HG02623 (cell line): ENCODE measurements around the gene PSAP.

Source experiments
- ATAC-seq: cut with Tn5 transposase; IDR thresholded peaks from one replicate; pipeline ENCODE4 v1.9.1; 2021; ENCODE audit warnings: moderate library complexity; ENCODE audit not compliant: unreplicated experiment

PSAP gene

DNA sequence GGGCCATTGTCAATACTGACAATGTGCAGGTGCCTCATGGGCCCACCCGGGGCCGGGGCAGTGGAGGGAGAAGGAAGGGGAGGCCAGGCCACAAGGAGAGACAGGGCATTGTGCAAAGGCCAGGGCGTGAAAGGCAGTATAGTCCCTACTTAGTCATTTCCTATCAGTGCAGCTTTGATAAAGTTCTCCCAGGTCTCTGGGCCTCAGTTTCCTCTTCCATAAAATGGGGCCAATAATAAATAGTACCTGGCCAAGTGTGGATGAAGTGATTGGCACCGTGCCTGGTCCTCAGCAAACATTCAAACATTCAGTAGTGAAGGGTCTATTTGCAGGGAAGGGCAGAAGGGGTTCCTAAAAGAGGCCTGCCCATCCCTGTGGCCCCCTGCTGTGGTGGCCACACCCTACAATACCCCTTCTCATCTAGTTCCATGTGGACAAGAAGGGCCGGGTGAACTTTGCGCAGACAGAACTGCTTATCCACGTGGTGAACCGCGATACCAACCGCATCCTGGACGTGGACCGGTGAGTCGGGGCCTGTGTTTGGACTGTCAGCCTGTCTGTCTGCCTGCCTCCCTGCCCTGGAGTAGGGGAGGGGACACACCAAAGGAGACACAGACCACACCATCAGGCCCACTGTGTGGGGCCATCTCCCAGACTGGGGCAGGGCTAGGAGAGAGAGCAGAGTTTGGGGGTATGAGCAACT lies 40.9 kb downstream of the PSAP start:
- ATAC-seq: no peak

DNA sequence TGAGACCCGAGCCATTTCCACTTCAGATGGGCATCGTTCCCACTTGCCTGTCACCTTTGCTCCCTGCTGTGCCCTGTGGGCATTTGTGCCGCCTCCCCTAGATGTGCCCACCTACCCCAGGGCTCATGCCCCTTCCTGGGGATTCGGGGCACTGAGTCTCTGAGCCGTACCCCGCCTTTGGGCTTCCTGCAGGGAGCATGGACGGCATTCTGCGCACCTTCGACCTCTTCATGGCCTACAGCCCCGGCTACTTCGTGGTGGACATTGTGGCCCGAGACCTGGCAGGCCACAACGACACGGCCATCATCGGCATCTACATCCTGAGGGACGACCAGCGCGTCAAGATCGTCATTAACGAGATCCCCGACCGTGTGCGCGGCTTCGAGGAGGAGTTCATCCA lies 41.4 kb downstream of the PSAP start:
- ATAC-seq: no peak

GRCh38 chr10:71807557-71808510 lies 43.2 kb downstream of the PSAP start:
- no peak for ATAC-seq

DNA sequence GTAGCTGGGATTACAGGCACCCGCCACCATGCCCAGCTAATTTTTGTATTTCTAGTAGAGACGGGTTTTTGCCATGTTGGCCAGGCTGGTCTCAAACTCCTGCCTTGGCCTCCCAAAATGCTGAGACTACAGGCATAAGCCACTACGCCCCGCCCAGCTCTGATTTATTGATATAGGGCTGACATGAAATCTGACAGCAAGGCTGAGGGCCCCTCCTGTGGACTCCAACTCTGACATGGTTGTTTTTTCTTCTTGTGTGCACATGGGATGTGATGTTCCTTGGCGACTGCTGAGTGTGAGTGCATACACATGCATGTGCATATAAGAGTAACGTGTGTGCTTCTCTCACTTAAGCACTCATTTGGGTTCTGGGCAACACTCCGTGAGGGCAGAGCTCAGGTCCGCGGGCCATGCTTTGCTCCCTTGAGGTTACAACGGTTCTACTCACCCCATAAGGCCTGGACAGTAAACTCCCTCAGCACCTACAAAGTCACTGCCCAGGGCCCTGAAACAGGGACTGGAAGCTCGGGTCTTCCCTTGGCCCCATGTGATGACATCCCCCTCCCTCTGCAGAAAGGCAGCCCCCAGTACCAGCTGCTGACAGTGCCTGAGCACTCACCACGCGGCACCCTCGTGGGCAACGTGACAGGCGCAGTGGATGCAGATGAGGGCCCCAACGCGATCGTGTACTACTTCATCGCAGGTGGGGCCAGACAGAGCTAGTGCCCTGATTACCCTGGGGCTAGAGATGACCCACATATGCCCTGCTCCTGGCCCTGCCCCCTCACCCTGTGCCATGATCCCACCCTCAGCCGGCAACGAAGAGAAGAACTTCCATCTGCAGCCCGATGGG lies 44.1 kb downstream of the PSAP start:
- no peak for ATAC-seq

GRCh38 chr10:71805776-71806703 lies 45.0 kb downstream of the PSAP start:
- ATAC-seq: no peak

GRCh38 chr10:71804077-71804476 lies 47.0 kb downstream of the PSAP start:
- no peak for ATAC-seq

DNA sequence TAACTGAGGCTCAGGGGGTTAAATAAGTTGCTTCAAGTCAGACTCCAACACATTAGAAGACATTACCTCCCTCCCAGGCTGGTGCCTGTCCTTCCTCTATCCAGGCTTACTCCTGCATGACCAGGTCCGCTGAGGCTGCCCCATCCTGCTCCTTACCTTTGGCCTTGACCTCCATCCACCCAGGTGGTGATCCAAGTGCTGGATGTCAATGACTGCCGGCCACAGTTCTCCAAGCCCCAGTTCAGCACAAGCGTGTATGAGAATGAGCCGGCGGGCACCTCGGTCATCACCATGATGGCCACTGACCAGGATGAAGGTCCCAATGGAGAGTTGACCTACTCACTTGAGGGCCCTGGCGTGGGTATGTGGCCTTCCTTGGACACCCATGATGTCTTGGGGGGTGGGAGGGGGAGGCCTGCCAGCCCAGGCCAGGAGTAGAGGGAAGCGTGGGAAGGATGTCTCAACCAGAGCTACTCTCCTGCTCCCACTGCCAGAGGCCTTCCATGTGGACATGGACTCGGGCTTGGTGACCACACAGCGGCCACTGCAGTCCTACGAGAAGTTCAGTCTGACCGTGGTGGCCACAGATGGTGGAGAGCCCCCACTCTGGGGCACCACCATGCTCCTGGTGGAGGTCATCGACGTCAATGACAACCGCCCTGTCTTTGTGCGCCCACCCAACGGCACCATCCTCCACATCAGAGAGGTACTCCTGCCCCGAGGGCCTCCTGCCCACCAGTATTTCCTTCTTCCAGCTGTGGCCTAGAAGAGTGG lies 48.1 kb downstream of the PSAP start:
- no peak for ATAC-seq

DNA sequence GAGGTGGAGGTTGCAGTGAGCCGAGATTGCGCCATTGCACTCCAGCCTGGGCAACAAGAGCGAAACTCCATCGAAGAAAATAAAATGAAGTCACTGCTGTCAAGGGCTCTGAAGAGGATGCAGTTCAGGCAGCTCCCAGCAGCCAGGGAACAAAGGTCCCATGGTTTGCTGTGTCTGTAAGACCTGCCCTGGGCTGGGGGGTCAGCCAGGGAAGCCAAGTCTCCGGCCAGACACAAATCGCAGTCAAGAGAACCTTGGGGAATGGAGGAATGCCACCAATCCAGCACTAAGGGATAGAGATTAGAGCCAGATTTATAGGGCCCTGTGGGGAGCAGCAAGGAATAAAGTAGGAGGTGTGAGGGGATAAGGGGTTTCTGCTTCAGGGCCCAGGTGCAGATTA lies 48.8 kb downstream of the PSAP start:
- no peak for ATAC-seq

DNA sequence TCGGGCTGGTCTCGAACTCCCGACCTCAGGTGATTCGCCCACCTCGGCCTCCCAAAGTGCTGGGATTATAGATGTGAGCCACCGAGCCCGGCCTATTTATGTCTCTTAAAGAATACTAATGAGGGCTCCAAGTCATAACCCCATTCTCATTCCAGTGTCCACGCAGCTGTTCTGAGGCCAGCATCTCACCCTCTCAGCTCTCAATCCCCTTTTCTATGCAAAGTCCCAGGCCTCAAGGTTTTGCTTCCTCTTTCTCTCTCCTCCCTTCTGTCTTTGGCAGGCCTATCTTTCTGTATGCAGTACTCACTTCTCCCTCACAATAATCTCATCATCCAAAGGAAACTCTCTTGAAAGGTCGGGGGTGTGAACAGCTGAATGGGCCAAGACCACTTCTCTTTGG lies 49.7 kb downstream of the PSAP start:
- peak; percentile 79 for ATAC-seq

- no peak for ATAC-seq
These were observed 51.2 kb downstream of the PSAP start for GRCh38 chr10:71799608-71800453.

DNA sequence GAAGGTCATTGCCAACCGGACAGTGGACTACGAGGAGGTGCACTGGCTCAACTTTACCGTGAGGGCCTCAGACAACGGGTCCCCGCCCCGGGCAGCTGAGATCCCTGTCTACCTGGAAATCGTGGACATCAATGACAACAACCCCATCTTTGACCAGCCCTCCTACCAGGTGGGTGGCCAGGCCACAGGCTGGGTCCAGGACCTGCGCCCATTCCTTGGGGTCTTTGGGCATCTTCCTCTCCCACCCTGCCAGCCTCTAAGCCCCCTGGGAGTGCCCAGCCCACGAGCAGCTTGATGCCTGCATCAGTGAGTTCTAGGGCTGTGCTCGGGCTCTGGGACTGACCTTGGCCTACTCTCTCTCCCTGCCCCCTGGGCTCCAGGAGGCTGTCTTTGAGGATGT lies 51.9 kb downstream of the PSAP start:
- ATAC-seq: no peak

DNA sequence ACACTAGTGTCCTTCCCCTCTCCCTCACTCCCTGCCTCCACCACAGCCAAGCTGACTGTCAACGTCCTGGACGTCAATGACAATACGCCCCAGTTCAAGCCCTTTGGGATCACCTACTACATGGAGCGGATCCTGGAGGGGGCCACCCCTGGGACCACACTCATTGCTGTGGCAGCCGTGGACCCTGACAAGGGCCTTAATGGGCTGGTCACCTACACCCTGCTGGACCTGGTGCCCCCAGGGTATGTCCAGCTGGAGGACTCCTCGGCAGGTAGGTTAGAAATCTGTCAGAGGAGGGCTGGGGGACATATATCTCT lies 52.8 kb downstream of the PSAP start:
- ATAC-seq: no peak

DNA sequence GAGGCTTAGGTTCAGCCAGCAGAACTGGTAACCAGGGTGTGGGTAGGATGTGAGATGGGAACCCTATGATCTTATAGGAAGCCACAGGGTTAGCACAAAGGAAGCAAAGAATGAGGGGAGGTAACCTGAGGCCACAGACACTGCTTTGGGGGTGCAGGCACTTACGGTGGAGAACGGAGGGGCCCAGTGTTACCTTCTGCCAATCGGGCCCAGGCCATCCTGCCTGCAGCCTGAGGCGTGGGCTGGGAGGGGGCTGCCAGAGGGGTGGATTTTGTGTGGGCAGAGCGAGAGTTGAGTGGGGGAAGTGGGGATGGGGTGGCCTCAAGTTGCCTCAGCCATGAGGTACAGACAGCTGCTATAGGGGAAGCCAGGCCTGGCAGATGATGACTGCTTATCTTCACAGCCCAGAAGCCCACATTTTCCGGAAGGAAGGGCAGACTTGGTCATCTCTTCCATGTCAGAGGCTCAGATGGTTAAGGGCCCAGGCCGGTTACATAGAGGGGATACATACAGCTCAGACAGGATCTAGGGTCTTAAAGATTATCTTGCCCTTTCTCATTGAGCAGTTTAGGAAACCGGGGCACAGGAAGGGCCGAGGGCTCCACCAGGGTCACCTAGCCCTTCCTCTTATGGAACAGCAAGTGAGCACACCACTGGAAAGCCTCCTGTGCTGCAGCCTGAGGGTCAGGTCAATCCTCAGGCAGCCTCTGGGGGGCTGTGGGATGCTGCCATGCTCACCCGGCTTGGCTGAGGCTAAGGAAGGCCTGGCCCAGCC lies 53.3 kb downstream of the PSAP start:
- no peak for ATAC-seq

GRCh38 chr10:71796749-71797405 lies 54.2 kb downstream of the PSAP start:
- no peak for ATAC-seq

DNA sequence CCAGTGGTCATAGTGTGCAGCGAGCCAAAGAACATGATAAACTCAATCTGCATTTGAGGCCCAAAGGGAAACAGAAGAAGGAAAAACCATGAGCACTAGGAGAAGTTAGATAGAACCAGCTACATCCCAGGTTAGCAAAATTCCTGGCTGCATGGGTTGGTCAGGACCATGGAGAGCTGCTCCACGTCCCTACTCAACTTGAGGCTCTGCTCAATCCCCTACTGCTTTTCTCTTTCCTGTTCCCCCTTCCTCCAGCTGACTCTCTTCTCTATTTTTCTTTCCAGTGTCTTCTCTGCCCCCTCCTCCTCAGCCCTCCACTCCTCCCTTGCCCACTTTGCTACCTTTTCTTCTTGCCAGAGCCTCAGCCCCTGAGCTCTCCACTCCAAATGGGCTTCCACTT lies 55.8 kb downstream of the PSAP start:
- ATAC-seq: no peak

GRCh38 chr10:71790749-71791440 lies 60.2 kb downstream of the PSAP start:
- no peak for ATAC-seq

DNA sequence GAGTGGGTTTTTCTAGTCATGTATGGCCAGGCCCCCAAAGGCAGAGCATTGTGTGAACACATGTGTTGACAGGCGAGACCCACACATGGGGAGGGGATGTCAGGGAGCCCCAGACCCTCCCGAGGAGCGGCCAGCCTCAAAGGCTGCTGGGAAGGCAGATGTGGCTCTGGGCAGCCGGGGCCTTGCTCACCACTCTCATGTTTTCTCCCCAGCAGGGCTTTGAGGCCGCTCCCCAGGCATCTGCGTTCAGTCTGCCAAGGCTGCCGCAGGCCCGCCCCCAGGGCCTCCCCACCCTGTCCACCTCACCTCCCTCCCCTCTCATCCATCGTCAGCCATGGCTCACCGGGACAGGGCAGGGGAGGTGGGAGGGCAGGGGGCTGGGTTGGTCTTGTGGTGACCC lies 61.2 kb downstream of the PSAP start:
- ATAC-seq: no peak
